HG03139 (cell line): ENCODE data around the gene KCNQ1.

Source experiments
- ATAC-seq: cut with Tn5 transposase; IDR thresholded peaks from one replicate; pipeline ENCODE4 v1.9.1; 2021; ENCODE audit not compliant: unreplicated experiment

The KCNQ1 gene

DNA sequence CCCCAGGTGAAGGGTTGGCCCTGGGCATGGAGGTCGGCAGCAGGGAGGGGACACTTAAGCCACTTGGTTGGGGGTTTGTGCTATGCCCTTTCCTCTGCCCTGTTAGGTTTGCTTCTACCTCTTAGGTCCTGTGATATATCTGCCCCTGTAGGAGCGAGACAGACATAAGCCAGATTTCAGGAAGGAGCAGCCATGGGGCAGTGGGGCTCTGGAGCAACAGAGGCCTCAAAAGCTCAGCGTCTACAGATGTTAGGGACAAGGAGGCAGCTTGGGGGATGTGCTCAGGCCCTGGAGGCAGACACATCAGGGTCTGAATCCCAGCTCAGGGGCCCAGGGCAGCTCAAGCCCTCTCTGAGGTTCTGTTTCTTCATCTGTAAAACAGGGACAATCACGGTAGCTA is 282.2 kb downstream of the KCNQ1 start:
- no peak for ATAC-seq

DNA sequence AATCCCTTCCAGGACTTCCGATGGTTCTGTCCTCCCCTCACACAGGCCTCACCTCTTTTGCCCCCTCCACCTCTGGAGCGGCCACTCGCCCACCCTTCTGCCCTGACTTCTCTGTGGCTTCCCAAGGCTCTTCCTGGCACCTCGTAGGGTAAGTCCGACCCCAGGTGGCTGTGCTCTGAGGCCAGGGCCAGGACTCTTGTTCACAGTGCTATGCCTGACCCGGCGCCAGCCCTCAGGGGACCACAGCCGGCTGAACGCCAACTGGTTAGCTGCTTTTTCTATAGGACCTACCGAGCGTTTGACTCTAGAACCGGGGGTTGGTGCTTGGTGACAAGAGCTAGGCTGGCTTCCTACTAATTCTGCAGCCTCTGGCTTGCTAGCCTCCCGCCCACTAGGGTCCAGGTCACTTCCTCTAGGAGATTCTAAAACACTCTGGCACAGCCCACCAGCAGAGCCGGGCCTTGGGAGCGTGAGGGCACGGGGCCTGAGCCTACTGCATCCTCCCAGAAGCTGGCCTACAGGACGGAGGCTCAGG is 283.4 kb downstream of the KCNQ1 start:
- no peak for ATAC-seq

GRCh38 chr11:2728663-2729332 is 284.0 kb downstream of the KCNQ1 start:
- no peak for ATAC-seq

GRCh38 chr11:2729841-2730240 is 285.0 kb downstream of the KCNQ1 start:
- no peak for ATAC-seq

GRCh38 chr11:2730272-2731129 is 285.7 kb downstream of the KCNQ1 start:
- no peak for ATAC-seq

DNA sequence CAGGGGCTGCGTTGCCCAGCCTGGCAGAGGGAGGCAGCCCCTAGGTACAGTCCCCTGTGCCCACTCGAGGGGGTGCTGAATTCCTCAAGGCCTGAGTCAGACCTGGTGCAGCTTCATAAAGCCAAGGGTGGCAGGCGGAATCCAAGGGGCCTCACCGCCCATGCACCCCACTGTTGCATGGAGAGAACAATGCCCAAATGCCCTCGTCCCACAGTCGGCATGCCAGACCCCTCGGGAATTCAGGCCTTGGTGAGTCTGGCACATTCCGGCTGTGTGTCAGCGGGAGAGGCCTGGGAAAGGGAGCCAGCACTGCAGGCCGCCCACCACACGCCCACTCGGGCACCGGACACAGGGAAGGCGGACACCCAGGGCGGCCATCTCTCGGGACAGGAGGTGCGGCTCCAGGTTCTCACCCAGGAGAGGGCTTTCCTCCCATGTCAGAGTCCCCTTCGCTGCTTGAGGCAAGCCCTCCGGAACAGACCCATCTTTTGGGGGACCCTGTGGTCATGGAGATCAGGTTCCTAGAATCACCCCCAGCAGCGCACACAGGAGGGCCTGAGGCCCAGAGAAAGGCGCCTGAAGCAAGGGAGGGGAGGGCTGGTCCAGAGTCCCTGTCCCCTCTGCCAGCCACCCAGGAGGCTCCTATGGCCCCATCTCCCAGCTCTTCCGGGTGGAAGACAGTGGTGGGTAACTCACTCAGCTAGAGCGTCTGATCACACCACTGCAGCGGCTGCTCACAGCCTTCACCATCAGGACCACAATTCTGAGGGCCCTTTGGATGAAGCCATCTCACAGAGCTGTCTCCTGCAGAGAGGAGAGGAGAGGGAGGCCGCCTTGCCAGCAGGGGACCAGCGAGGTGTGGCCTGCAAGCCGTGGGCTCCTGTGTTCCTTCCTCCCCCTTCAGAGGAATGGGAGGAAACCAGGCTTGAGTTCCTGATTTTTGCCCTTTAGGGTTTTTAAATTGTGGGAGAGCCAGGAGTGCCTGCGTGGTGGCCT is 286.6 kb downstream of the KCNQ1 start:
- no peak for ATAC-seq

- no peak for ATAC-seq
These were observed 287.6 kb downstream of the KCNQ1 start for GRCh38 chr11:2732261-2732939.

DNA sequence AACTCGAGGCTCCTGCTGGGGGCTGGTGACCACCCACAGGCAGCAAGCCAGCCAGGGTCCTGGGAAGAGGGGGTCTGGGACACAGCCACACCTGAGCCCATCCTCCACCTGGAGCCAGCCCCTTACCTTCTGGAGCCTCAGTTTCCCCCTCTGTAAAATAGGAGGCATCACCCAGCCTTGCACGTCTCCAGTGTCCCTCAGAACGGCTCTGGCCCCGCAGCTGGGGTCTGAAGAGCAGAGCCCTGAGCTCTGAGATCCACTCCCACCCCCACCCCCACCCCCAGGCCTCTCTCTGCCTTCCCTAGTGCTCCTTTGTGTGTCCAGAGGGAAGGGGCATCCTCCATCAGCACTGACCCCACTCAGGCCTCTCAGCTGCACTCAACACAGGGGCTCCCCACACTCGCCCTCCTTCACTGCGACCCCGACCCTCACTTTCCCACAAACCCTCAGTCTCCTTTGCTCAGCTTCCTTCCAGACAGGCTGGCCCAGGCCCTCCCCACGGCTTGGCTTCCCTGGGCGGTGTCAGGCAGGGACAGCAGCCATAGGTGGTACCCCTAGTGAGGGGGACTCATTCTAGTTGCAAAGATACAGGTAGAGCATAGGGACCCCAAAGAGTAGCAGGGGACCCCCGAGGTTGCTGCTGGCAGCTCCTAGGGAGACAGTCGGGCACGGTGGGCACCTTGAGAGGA is 288.3 kb downstream of the KCNQ1 start:
- ATAC-seq, result no peak

- ATAC-seq, result no peak
These were observed 289.6 kb downstream of the KCNQ1 start for GRCh38 chr11:2734181-2735052.

DNA sequence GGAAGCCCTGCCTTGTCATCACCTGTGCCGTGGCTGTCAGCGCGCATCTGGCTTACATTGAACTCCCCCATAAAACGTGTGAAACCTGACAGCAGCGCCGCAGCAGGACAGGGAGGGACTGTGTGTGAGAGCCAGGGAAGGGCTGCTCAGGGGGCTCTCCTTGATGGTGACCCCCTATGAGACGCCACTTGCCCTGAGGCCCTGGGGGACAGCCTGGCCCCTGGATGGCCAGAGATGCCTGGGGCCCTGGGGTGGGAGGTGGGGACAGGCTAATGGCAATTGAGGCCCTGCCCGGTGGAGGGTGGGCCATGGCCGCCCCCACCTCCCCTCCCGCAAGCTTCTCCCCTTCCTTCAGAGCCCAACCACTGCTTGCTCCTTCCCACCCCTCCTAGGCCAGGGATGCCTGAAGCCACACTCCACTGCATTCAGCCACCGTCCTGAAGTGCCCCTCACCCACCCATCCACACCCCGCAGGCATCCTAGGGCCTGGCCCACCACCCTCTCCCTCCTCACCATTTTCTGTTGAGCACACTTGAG is 290.3 kb downstream of the KCNQ1 start:
- ATAC-seq, result no peak

DNA sequence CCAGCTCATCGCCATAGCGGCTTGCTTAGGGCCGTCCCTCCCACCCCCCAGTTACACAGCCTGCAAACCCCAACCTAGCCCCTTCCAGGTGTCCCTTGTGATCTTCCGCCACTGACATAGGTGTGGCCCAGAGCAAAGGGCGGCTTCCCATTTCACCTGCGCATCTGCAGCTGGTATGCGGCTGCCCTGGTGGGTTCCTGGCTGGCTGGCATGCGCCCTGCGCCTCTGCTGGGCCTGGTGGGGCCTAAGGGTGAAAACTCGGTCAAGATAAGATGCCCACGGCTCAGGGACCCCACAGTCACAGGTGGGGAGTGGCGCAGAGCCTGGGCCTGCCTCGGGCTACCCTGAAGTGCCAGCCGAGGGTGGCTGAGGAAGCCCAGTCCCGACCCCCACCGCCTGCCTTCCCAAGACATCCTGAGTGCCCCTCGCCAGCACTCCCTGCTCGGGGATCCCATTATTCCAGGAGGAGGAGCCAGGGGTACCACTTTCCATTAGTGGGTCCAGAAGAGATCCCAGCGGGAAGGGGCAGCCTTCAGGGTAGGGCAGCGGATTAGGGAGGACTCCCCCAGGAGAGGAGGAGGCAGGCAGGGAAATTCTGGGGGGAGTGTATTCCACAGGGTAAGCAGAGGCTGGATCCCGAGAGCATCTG is 291.9 kb downstream of the KCNQ1 start:
- no peak for ATAC-seq

DNA sequence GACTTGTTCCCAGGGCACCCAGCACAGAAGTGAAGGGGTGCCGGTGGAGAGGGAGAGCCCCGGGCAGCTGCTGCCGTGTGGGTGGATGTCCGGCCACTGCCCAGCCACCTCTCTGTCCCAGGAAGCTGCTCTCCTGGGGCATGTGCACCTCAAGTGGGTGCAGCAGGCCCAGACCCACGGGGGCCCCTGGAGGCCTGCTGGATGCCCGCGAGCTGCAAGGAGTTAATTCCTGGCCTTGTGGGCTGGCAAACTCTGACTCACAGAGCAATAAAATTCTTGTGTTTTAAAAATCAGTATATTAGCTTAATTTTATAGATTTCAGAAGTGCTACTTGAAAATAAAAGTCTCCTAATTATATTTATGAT is 292.4 kb downstream of the KCNQ1 start:
- ATAC-seq, result no peak

GRCh38 chr11:2737866-2738265 is 293.1 kb downstream of the KCNQ1 start:
- ATAC-seq, result no peak

DNA sequence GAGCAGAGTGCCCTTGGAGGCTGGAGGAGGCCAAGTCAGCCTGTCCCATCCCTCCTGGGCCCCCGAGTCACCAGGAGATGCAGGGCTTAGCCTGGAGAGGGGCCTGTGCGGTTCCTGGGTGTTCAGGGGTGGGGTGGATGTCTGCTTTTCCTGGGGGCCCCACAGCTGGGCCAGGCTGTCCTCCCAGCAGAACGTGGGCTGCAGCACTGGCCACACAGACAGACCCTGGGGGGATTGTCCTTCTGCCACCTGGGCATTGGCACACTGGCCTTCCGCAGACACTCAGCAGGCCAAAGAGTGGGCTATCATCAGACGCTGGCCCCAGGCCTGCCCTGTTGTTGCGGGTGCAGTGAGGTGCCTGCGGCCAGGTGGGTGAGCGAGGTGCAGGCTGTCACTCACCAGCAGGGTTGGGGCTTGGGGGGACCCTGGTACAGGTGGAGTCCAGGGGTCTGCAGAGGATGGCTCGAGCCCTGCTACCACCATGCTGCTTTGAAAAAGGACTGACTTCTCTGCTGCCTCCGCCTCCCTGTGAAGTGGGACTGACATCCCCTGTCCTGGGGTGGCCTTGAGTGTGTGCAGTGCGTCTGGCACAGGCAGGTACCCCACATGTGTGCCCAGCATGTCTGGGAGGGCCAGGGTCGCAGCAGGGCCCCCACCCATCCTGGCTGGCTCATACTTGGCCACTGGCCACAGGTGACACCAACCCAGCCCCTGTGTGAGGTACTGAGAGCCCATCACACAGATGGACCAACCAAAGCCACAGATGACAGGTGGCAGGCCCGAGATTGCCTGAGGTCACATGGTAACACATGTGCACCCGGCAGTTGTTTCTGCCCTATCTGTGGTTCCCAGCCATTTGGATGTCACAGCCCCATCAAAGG is 294.0 kb downstream of the KCNQ1 start:
- ATAC-seq, result no peak

- no peak for ATAC-seq
These were observed 294.9 kb downstream of the KCNQ1 start for GRCh38 chr11:2739531-2740274.

DNA sequence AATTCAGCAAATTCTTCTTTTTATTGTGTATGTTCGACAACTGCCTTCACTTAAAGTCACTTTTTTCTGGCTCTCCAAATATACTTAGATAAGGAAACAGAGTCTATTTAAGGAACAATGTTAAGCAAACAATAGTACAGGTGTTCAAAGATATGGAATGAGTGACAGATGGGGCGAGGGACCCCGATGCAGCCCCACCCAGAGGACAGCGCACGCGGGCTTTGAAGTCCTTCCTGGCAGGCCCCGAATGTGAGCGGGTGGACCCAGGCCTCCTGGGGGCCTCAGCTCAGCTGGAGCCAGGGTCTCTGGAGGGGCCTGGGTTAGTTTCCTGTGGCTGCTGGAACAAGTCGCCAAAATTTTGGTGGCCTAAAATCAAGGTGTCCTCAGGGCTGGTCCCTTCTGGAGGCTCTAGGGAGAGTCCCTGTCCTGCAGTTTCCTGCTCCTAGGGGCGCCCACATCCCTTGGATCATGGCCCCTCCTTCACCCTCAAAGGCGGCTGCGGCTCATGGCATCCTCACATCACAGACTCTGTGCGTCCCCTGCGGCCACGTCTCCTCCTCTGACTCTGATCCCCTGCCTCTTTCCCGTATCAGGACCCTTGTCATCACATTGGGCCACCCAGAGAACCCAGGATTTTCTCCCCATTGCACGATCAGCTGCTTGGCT is 295.6 kb downstream of the KCNQ1 start:
- no peak for ATAC-seq
